Lung (tissue), 12 donors: Measurements from ENCODE around the gene INTS3. TPM values are rescaled to one million over a fixed set of nuclear protein-coding genes. Genes with fewer than 3 reads are reported as not detected.

Experiments
- ATAC-seq: fragments of 200-7000 bp; cut with Tn5 transposase; one replicate; pipeline ENCODE4 v1.9.1; 2020; ENCODE audit warnings: moderate number of reproducible peaks; ENCODE audit not compliant: insufficient read depth, low FRiP score
- DNase-seq, 3 donors: peaks; one replicate each; pipeline ENCODE4 v3.0.0-alpha.2; 2013 to 2017
- H3K27ac ChIP-seq, 2 donors: one replicate each; pipeline ENCODE4 v1.5.1; 2013; ENCODE audit warnings: mild to moderate bottlenecking in 2 of 2, moderate library complexity in 2 of 2, control low read depth in 1 of 2, inconsistent platforms in 1 of 2, low read depth in 1 of 2, low read length in 1 of 2
- H3K27me3 ChIP-seq, 3 donors: one replicate each; pipeline ENCODE4 v1.5.1; 2013; ENCODE audit warnings: low read length in 2 of 3; ENCODE audit not compliant: control insufficient read depth in 3 of 3, insufficient read depth in 3 of 3
- H3K36me3 ChIP-seq, 4 donors: one replicate each; pipeline ENCODE4 v1.5.1; 2013; ENCODE audit warnings: low read length in 4 of 4, mild to moderate bottlenecking in 1 of 4, moderate library complexity in 1 of 4; ENCODE audit not compliant: control insufficient read depth in 4 of 4, insufficient read depth in 4 of 4
- H3K4me1 ChIP-seq, 5 donors: one replicate each; pipeline ENCODE4 v1.5.1; 2013; ENCODE audit warnings: low read length in 5 of 5, mild to moderate bottlenecking in 2 of 5, moderate library complexity in 1 of 5; ENCODE audit not compliant: control insufficient read depth in 5 of 5, insufficient read depth in 5 of 5
- H3K4me3 ChIP-seq: one replicate; pipeline ENCODE4 v1.5.1; 2013; ENCODE audit warnings: mild to moderate bottlenecking, control low read depth, moderate library complexity
- H3K9ac ChIP-seq, 2 donors: one replicate each; pipeline ENCODE4 v1.5.1; 2013; ENCODE audit warnings: low read length in 2 of 2, control low read depth in 1 of 2; ENCODE audit not compliant: insufficient read depth in 1 of 2
- H3K9me3 ChIP-seq, 4 donors: one replicate each; pipeline ENCODE4 v1.5.1; 2013; ENCODE audit warnings: low read length in 3 of 4, mild to moderate bottlenecking in 1 of 4, moderate library complexity in 1 of 4; ENCODE audit not compliant: control insufficient read depth in 4 of 4, insufficient read depth in 3 of 4
- CTCF ChIP-seq: IDR thresholded peaks from 2 replicates; pipeline ENCODE4 v1.5.1; 2012; ENCODE audit warnings: mild to moderate bottlenecking; ENCODE audit errors: control extremely low read depth, extremely low read depth
- WGBS, 2 donors: extraction: QIAGEN DNeasy Blood & Tissue Kit; methylation state at CpG; one replicate each; pipeline ENCODE4 v1.1.7; 2013; 5-methylcytosine and 5-hydroxymethylcytosine counted together
- polyA plus RNA-seq, 2 donors: library from polyadenylated mRNA; stranded (reverse); fragments of 200-250 nt; gene quantifications; one replicate each; pipeline ENCODE4 v1.2.1, GENCODE V29; 2013
- total RNA-seq, 2 donors: library from RNA; depleted of rRNA in 1 of 2; stranded (reverse); fragments of >200 nt in 1 of 2; gene quantifications; one replicate each; pipeline ENCODE4 v1.2.1, GENCODE V29; 2014 to 2021
- donor health status: control.
- donor health status: control.
- donor health status: Bipolar disorder and iron deficiency.
- donor health status: healthy.
- donor health status: DM: yes; HTN: yes; CAD: no.

INTS3 gene
- total and polyA plus RNA-seq, 4 donors: 31.3 to 70.4 (median 51.0) TPM

- no peak for ATAC-seq
- no peak overlapping the region for H3K9ac ChIP-seq
- H3K36me3 ChIP-seq: peaks cover 0 to 5% (median 0%) of the 10 kb centered on the region in 4 donors
- TF ChIP-seq CTCF: no peak
- H3K27ac ChIP-seq: no peak overlapping the region
- no peak overlapping the region for H3K4me3 ChIP-seq
- no peak for DNase-seq
- H3K4me1 ChIP-seq: peaks cover 0 to 3% (median 0%) of the 10 kb centered on the region in 5 donors
- no peaks in the 10 kb centered on the region for H3K9me3 ChIP-seq
- 93 to 95% methylated on average over 4 of the region's 4 CpGs for WGBS, 2 donors
- H3K27me3 ChIP-seq: no peaks in the 10 kb centered on the region
These were observed 71.2 kb downstream of the INTS3 start for GRCh38 chr1:153799016-153799415.

DNA sequence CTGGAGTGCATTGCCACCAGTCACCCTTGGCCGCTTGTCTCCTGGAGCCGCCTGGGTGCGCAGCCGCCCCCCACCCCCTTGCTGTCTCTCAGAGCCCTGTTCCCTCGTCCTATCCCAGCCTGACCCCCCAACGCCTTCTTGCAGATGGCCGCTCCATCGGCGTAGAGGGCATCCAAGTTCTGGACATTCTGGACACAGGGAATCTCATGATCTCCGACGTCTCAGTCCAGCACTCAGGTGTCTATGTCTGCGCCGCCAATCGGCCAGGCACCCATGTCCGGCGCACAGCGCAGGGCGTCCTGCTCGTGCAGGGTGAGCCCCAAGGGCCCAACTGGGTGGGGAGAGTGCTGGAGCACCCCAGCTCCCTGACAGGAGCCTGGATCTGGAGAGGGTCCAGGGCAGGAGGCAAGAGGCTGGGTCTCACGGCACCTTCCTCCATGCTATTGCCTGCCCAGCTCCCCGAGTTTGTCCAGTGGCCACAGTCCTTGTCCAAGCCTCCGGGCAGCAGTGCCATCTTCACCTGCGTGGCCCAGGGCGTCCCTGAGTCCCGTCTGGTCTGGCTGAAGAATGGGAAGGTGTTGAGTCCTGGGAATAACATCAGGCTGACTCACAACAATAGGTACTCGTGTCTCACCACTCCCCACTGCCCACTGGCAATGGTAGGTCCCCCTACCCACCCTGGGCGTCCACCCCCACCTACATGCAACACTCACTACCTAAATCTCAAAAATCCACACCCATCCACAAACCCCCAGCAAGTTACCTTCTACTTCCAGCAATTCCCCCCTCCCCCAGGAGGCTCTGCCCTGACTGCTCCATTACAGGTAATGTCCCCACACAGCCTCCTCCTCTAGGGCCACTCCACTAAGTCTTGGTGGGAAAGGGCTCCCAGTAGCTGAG, 72.0 kb downstream of the INTS3 start:
- DNase-seq: no peak
- no peak overlapping the region for H3K27ac ChIP-seq
- 94 to 95% methylated on average over 27 of the region's 27 CpGs for WGBS, 2 donors
- no peak overlapping the region for H3K4me3 ChIP-seq
- no peak for TF ChIP-seq CTCF
- H3K9ac ChIP-seq: no peak overlapping the region
- peaks cover 0 to 5% (median 0%) of the 10 kb centered on the region in 4 donors for H3K36me3 ChIP-seq
- H3K27me3 ChIP-seq: no peaks in the 10 kb centered on the region
- ATAC-seq: no peak
- peaks cover 0 to 6% (median 0%) of the 10 kb centered on the region in 5 donors for H3K4me1 ChIP-seq
- no peaks in the 10 kb centered on the region for H3K9me3 ChIP-seq

DNA sequence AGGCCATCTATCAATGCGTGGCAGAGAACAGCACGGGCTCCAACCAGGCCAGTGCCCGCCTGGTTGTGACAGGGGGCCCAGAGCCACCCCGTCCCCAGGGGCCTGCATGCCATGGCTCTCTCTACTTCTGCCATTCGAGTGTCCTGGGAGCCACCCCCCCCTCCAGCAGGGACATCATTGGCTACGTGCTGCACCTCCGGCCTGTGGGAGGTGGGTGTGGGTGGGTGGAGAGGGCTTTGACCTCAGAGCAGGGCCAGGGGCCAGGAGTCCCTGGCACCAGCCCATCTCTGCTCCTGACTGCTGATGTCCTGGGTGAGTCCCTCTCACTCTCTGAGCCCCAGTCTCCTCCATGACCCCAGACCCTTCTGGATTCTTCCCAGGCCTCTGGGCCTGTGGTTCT, 72.7 kb downstream of the INTS3 start:
- TF ChIP-seq CTCF: no peak
- DNase-seq (no peak), ATAC-seq (no peak)
- H3K9me3 ChIP-seq: no peaks in the 10 kb centered on the region
- H3K27me3 ChIP-seq: no peaks in the 10 kb centered on the region
- 89 to 95% methylated on average over 7 of the region's 7 CpGs for WGBS, 2 donors
- H3K36me3 ChIP-seq: peaks cover 0 to 5% (median 0%) of the 10 kb centered on the region in 4 donors
- no peak overlapping the region for H3K9ac ChIP-seq
- no peak overlapping the region for H3K4me3 ChIP-seq
- peaks cover 0 to 11% (median 0%) of the 10 kb centered on the region in 5 donors for H3K4me1 ChIP-seq
- no peak overlapping the region for H3K27ac ChIP-seq
